ENCODE measurements around the gene PTRH2. TPM values are rescaled to one million over a fixed set of nuclear protein-coding genes. Genes with fewer than 3 reads are reported as not detected.

The PTRH2 gene
- polyA plus RNA-seq, 5 donors: 20.8 to 23.1 (median 22.6) TPM

DNA sequence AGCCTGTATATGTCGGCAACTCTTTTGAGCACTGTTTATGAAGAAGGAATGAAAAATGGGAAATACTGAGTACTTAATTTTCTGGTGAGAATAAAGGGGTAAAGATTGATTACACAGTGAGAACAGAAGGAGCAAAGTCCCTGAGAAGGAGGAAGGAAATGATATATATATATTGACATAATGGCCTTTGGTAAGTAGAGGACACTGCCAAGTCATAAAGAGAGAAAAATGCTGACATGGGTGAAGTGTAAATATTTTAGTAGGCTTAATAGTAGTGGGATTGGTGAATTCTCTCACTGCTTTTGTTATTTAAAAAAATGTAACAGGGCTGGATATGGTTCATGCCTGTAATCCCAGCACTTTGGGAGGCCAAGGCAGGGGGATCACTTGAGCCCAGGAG, 16.4 kb upstream of the PTRH2 start:
- no peak for DNase-seq

DNA sequence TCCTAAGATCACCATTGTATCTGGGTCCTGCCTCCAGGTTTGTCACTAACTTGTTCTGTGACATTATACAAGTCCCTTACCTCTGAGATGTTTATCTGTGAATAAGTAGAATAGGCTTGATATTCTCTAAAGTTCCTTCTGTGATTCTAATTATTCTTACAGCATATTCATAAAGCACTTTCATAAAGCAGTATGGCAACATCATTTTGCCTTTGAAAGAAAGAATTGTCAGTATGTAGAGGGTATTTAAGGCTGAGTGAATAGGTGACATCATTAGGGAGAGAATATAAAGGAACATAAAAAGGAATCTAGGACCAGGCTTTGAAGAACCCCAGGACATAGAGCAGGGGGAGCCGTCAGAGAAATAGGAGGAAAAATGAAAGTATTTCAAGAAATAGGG, 15.8 kb upstream of the PTRH2 start:
- DNase-seq: no peak

DNA sequence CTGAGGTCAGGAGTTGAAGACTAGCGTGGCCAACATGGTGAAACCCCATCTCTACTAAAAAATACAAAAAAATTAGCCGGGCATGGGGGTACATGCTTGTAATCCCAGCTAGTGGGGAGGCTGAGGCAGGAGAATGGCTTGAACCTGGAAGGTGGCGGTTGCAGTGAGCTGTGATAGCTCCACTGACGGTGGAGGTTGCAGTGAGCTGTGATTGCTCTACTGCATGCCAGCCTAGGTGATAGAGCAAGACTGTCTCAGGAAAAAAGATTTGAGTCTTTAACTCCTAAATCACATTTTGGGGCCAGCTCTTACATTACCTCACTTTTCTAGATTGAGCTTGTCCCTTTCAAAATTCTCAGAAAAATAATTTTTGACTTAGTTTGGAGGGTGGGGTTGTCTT, 15.4 kb upstream of the PTRH2 start:
- no peak for DNase-seq

DNA sequence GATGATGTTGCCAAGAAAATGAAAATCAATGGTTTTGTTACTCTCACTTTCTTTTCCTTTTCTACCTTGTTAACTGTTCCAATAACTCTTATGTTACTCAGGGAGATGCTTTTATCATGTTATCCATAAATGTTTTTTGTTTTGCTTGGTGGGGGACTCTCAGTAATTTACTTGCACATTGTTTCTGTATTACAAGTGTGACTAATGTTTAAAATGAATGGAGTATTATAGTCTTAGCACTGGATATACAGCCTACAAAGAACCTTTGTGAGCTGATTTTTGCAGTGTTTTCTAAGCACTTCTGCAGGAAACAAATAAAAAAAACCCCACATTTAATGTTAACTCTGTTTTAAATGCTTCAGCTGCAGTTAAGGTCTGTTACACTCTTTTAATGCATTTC, 12.3 kb upstream of the PTRH2 start:
- DNase-seq: no peak

DNA sequence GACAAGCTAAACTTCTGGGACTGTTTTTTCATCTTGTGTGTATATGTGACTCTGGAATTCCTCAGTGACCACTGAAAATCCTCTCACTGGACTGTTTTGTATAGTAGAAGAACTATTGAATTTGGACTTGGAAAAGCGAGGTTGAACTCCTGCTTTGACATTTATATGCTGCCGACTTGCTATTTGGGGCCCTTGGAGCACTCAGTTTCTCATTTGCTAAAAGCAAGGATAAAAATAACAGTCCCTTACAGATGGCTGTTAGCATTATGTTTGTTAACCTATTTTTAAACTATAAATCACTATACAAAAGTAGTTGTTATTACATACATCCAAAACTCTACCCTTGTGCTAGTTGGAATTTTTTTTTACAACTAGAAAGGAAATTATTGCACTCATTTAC, 9.2 kb upstream of the PTRH2 start:
- no peak for DNase-seq

DNA sequence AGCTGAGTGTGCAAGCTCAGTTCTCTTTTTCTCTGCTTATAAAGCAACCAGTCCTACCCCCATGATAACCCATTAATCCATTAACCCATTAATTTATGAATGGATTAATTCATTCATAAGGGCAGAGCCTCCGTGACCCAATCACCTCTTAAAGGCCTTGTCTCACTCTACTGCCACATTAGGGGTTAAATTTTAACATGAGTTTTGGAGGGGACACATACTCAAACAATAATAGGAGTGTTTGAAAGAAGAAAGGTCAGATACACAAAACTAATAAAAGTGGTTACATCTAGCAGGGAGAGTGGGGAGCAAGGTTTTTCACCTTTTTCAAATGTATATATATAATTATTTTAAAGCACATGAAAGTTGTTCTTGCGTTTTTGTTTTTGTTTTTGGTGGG, 7.0 kb upstream of the PTRH2 start:
- no peak for DNase-seq

DNA sequence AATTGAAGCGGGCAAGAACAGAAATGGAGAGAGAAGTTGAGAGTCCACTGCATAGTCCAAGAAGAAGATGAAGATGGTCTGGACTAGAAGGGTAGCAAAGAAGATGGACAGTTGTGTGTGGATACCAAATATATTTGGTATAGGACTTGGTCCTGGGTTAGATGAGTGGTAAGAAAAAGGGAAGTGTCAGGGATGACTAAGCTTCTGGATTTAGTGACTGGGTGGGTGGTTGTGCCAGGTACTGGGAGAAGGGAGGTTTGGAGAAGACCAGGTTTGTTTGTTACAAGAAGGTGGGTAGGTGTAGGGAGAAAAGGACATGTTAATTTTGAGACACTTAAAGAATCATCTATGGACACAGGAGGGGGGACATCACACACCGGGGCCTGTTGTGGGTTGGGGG, 5.6 kb upstream of the PTRH2 start:
- DNase-seq: no peak

DNA sequence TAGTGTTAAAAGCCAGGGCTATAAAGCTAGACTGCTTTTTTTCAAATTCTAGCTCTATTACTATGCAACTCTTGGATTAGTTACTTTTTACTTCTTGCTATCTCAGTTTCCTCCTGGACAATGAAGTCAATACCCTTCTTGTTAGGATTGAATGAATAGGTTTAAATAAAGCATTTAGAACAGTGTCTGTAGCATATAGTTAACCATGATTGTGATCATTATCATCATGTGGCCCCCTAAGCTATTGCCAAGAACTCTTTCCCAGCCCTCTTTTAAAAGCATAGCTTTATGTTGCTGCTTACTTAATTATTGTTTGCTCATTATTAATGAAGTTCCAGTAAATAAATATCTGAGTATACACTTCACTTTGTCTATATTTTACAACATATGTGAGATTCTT, 4.7 kb upstream of the PTRH2 start:
- DNase-seq: no peak

DNA sequence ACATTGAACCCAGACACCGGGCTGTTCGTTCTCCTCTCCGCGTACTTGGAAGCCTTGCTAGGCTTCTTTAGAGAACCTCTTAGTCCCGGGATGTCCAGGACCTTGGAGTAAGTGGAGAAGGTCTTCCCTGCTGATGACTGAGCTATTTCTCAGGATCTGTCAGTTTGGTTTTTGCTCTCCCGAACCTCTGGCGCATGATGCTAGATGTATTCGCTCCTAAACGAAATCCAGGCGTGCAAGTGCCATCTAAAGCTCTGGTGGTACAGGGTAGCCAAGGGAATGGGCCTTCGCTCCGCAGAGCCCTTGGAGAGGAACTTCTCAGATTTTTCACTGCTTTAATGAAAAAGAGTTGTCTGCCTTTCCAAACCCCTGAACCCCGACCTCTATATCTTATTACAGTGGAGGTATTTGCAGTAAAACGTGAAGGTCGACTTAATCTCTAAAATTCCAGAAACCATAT, 771 bp upstream of the PTRH2 start:
- DNase-seq: no peak

DNA sequence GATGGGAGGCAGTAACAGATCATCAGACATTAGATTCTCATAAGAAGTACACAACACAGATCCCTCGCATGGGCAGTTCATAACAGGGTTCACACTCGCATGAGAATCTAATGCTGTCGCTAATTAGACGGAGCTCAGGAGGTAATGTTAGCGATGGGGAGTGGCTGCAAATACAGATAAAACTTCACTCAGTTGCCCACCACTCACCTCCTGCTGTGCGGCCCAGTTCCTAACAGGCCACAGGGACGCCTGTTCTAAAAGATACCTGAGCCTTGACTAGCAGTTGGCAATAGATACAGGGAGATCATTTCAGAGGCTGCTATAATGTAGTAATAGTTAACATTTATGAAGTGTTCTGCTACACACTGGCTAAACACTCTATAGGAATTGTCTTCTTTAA, 4.9 kb downstream of the PTRH2 start:
- DNase-seq: no peak

DNA sequence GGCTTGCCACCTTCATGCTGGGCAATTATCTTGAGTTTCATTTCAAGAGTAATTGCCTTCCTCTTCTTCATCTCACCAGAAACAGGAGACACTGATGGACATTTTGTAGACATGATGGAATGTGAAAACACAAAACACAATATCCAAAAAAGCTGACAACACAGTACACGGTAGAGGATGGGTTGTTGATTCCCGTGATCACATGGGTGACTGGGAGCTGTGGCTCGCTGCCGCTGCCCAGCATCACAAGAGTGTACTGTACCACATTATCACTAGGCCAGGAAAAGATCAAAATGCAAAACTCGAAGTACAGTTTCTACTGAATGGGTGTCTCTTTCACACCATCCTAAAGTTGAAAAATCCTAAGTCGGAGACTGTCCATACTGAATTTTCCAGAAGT, 7.4 kb downstream of the PTRH2 start:
- no peak for DNase-seq

DNA sequence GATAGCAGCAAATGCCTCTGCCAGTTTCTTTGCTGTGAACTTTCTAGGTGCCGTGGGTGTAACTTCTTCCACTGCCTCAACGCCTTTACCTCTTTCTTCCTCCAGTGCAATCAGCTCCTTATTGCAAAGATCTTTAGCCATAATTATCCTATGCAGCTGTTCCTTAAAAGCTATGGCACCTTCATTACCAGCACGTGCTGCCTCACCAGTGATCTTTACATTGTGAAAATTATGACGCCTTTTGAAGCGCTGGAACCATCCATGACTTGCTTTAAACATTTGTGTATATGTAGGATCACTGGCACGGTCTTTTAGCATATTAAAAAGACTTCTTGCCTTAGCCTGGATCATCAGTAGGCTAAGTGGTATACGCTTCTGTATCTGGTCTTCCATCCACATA, 8.0 kb downstream of the PTRH2 start:
- DNase-seq: no peak

DNA sequence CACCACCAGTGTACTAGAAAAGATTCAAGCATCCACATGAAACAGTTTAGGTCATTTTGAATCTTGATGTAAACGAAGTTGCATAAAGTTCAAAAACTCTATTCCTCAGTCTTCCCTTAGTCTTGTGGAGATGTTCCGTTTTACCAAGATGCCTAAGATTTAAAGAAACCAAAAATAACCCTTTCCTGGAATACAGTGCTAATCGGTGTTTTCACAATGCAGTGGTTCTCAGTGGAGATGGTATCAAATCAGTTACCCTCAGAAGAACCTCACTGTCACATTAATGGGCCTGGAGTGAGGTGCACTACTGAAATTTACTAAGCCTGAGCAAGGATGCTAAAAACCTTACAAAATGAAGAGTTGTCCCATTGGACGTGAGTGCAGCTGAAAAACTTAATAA, 9.1 kb downstream of the PTRH2 start:
- DNase-seq: no peak

DNA sequence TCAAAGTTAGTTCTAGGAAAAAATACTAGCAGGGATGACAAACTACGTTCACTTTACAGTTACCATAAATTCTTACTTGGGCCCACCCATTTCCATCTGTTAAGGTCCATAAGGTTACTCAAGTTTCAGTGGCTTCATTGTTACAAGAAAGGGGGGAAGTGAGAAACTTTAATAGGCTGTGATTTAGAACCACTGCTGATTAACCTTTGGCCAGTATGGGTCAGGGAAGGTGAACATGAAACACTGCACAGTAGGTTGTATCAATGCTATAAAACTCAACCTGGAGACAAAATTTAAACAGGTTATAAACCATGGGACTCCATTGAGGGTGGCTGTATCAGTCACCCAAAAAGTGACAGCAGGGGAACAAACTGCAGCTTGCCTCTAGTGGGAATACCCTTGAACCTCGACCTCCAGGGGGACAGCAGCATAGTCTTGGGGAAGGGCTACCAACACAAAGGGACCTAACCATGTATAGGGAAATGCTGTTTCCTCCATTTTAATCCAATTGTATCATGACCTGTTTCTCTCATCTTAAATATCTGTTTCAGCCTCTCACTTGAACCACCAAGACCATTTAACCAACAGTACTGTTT, 10.4 kb downstream of the PTRH2 start:
- DNase-seq: no peak

DNA sequence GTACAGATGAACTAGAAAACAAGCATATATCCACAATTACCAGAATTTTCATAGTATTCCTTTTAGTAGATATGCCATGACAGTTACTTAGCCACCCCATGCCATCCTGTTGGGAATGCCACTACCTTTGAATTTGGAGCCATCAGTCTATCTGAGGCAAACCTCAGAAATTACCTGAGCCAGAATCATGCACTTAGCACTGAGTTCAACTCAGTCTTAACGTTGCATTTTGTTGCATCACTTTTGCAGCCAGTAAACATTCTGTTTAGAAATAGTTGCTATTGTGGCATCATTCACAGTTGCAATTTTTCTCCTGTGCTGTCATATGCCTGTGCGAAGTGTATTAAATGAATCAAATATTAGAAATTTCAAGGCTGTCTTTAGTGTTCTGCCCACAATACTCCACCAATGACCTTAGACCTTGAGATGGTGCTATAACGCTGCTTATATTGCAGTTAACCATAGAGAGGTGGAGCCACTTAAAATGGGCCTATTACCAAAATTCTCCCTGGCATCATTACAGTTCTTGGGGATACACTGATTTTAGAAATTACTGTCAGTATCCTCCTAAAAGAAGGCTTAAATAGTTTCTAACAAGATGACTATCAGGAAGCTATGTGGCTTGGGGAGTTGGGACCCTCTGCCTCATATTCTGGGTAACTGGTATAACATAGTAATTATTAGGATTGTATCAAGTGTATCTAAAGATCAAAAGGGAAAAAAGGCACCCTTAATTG, 11.1 kb downstream of the PTRH2 start:
- no peak for DNase-seq

DNA sequence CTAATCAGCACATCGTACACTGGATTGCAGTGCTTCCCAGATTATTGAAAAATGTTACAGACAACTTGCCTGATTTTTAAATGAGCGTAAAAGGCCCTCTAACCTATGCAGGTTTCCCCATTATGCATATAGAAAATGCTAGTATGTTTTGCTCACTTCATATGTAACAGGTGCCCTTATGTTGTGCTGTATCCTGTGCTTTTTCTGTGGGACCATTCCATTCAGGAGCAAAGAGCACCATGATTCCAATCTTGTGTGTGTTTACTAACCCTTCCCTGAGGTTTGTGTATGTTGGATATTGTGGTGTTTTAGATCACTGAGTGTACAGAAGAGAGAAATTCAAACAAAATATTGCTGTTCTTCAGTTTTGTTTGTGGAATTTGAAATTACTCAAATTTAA, 12.9 kb downstream of the PTRH2 start:
- no peak for DNase-seq

DNA sequence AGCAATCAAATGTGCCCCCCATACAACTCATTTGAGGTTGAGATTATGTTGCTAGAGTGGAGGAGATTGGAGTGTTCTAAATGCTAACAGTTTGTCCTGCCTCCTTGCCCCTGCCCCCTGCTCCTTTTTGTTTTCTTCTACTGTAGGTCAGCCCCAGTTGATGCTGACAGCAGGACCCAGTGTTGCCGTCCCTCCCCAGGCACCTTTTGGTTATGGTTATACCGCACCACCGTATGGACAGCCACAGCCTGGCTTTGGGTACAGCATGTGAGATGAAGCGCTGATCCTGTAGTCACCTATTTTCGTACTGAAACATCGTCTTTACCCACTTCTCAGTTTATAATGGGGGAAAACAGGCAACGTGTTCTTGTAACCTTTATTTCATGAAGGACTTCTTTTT, 13.6 kb downstream of the PTRH2 start:
- DNase-seq: no peak

DNA sequence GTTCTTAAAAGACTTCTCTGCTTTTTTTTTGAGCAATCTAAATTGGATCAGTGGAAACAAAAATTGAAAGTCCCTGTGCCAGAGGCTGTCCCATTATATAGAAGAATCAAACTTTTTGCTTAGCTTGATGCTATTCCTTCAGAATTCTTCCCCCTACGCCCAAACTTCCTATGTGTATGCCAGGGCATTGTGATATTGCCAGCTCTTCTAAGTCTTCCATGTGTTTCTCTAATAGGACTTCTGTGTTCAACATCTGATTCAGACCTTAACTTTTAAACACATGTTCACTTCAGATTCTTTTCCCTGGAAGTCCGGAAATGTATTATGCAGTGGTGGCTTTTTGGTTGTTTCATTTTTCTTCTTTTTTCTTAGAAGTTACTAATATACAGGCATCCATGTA, 18.7 kb downstream of the PTRH2 start:
- no peak for DNase-seq

DNA sequence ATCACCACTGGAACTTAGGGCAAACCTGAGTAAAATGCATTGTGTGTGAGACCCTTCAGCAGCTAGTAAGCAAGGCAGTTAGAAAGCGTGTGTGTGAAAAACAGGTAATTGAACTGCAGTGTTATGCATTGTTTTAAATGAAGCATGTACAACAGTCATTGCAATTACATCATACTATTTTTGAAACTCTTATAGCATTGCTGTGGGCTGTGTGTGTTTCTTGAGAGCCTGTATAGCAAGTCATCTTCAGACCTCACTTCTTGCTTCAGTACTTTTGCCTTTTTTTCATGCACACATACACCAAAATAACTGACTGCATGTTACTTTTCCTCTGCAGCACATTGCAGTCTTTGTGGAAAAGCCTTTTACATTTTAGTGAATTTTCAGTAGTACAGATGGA, 19.2 kb downstream of the PTRH2 start:
- no peak for DNase-seq

DNA sequence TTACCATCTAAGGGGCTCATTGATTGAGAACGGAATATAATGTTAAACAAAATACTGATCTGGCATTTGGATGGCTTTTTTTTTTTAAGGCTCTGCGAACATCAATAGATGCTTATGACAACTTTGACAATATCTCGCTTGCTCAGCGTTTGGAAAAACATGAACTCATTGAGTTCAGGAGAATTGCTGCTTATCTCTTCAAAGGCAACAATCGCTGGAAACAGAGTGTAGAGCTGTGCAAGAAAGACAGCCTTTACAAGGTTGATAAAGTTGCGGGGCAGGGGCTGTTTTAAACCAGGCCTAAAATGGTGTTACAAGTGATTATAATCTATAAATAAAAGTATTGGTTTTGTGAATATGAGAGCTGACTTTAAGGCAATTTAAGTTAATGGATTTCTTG, 22.3 kb downstream of the PTRH2 start:
- no peak for DNase-seq

DNA sequence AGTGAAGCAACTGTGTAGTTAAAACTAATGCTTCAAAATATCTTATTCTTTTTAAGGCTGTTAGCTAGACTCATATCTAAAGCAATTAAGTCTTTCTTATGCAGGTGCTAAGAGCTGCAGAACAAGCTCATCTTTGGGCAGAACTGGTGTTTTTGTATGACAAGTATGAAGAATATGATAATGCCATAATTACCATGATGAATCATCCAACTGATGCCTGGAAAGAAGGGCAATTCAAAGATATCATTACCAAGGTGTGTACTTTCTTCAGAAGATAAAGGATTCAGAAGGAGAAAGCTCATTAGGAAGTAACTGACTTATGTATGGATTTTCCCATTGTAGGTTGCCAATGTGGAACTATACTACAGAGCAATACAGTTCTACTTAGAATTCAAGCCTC, 23.9 kb downstream of the PTRH2 start:
- no peak for DNase-seq

DNA sequence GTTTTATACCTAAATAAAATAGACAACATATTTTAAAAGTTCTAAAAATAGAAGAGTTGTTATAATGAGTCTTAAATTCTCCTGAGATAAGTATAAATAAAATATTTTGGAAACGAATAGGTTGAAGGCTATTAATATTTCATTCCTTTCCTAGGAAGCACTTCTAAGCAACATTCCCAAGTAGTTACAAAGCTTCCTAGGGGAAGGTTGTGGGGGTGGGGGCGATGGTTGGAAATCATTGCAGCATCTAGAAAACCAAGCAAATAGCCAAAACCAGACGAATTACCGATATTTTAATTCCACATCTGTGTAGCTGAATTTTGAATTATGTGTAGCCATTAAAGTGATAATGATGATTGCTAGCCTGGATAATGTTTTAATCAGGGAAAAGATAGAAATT, 26.9 kb downstream of the PTRH2 start:
- DNase-seq: no peak

DNA sequence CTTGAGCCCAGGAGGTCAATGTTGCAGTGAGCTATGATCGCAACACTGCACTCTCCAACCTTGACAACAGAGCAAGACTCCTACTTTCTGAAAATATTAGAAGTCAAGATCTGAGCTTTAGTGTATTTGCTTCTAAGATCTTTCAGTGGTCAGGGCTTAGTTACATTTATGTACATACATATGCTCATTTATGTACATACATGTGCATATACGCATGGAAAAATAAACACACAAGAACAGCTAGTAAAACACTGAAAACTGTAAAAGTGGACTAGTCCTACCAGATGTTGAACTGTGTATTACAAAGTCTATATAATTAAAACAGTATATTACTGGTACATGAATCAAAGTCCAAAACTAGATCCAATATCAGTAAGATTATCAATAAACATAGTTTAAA, 28.3 kb downstream of the PTRH2 start:
- DNase-seq: no peak

DNA sequence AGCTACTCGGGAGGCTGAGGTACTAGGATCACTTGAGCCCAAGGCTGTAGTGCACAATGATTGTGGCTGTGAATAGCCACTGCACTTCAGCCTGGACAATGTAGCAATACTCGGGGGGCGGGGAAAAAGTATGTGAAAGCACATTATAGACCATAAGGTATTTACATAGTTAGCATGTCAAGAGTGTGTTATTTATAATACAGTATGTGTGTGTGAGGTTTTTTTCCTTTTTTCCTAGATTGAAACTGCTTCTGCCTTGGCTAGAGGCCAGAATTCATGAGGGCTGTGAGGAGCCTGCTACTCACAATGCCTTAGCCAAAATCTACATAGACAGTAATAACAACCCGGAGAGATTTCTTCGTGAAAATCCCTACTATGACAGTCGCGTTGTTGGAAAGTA, 30.5 kb downstream of the PTRH2 start:
- no peak for DNase-seq
